NCI-H2081 (cell line): ENCODE results near the gene KCNN3.

ENCODE experiments used
- DNase-seq, 2 experiments: peaks; one replicate each; lab custom pipeline; 2025; lab: John Stamatoyannopoulos, UW

KCNN3 gene

GRCh38 chr1:154726896-154727753, 143.0 kb downstream of the KCNN3 start:
- DNase-seq = no peak

- no peak for DNase-seq
Measured at GRCh38 chr1:154726443-154726842, 143.6 kb downstream of the KCNN3 start.

GRCh38 chr1:154725865-154726264, 144.2 kb downstream of the KCNN3 start:
- no peak for DNase-seq

- DNase-seq = no peak
Measured at GRCh38 chr1:154720328-154721297, 149.5 kb downstream of the KCNN3 start.

- DNase-seq = no peak
Measured at GRCh38 chr1:154719586-154720327, 150.3 kb downstream of the KCNN3 start.

GRCh38 chr1:154718566-154718965, 151.5 kb downstream of the KCNN3 start:
- DNase-seq = no peak

GRCh38 chr1:154717528-154717924, 152.6 kb downstream of the KCNN3 start:
- no peak for DNase-seq

- DNase-seq = no peak
Measured at GRCh38 chr1:154716614-154717527, 153.2 kb downstream of the KCNN3 start.

- DNase-seq = no peak
Measured at GRCh38 chr1:154716011-154716410, 154.1 kb downstream of the KCNN3 start.

- no peak for DNase-seq
Measured at GRCh38 chr1:154715385-154715784, 154.7 kb downstream of the KCNN3 start.

- no peak for DNase-seq
Measured at GRCh38 chr1:154714638-154715037, 155.4 kb downstream of the KCNN3 start.

GRCh38 chr1:154714052-154714623, 155.9 kb downstream of the KCNN3 start:
- no peak for DNase-seq

- DNase-seq = no peak
Measured at GRCh38 chr1:154713005-154713404, 157.1 kb downstream of the KCNN3 start.

- no peak for DNase-seq
Measured at GRCh38 chr1:154712166-154712810, 157.8 kb downstream of the KCNN3 start.

GRCh38 chr1:154711416-154711815, 158.7 kb downstream of the KCNN3 start:
- DNase-seq = no peak

- DNase-seq = no peak
Measured at GRCh38 chr1:154710106-154710505, 160.0 kb downstream of the KCNN3 start.

- no peak for DNase-seq
Measured at GRCh38 chr1:154707901-154708463, 162.1 kb downstream of the KCNN3 start.

- DNase-seq = no peak
Measured at GRCh38 chr1:154706851-154707250, 163.2 kb downstream of the KCNN3 start.

- no peak for DNase-seq
Measured at GRCh38 chr1:154705544-154705943, 164.5 kb downstream of the KCNN3 start.

GRCh38 chr1:154703170-154703569, 166.9 kb downstream of the KCNN3 start:
- no peak for DNase-seq
